Measurements from ENCODE around the gene FCMR.

FCMR gene

DNA sequence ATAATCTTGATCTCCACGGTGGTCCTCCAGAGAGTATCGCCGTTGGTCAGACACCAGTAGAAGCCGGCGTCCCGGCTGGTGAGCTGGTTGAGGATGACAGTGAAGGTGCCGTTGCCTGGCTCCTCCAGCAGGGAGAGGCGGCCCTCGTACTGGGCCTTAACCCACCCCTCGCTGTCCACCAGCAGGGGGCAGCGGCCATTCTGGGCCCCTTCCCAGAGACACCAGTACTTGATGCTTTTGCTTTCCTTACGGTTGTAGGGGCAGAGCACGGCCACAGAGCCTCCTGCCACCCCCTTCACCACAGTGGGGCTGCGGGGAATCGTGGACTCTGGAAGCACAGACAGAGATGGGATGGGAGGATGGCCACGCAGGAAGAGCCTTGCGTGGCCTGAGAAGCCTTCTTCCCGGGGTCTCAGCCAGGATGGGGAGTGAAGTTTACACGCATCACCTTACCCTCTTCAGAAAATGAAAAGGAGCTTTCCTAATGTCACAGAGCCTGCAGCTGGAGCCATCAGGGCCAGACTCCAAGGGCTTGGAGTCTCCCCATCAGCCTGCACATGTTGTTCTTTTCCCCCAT, 13.8 kb upstream of the FCMR start:
- no peaks in the 10 kb centered on the region for H3K27me3 ChIP-seq (ENCODE audit: insufficient read depth, low read length)

DNA sequence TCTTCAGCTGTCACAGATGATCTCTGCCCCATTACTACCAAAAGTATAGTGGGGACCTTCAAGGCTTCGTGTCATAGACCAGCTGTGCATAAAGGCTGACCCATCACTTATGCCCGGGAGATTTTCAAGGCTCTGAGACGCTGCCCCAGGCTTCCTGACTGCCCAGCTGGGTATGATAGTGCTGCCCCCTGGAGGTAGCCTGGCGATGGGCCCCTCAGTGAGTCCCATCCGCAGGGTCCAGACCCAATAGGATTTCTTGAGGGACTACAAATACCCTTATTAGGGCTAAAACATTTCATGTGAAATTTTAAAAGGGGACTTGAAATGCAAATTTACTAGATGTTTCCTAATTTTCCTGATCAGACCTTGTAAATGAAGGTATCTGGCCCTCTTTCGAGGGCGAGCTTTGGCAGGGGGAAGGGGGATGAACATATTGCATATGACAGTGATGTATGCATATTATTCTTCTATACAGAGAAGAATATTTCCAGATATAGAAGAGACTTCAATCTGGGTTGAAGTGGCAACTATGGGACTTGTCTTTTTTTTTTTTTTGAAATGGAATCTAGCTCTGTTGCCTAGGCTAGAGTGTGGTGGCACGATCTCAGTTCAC, 11.7 kb upstream of the FCMR start:
- H3F3A ChIP-seq (ENCODE audit: insufficient read depth, low read length): no peaks in the 10 kb centered on the region
- no peaks in the 10 kb centered on the region for H4K20me1 ChIP-seq (ENCODE audit: insufficient read depth, low read length)
- H3K9ac ChIP-seq (ENCODE audit: low read length): no peak overlapping the region
- TF ChIP-seq EZH2 (IDR thresholded peaks at IDR 0.05; ENCODE audit: borderline replicate concordance, low read length) (no peak), CTCF (IDR thresholded peaks at IDR 0.05; ENCODE audit: low read length) (peak; percentile 93)
- no peaks in the 10 kb centered on the region for H3K9me3 ChIP-seq (ENCODE audit: low read length)
- H3K4me2 ChIP-seq (ENCODE audit: low read length): no peak overlapping the region
- no peak overlapping the region for H3K4me3 ChIP-seq (ENCODE audit: low read depth, low read length, poor library complexity, severe bottlenecking)
- H3K9me2 ChIP-seq (ENCODE audit: low read depth, low read length): no peaks in the 10 kb centered on the region
- no peaks in the 10 kb centered on the region for H3K36me3 ChIP-seq (ENCODE audit: insufficient read depth, low read length)
- no peak overlapping the region for H3K27ac ChIP-seq (ENCODE audit: low read depth, low read length, poor library complexity, severe bottlenecking)
- no peak overlapping the region for H2AFZ ChIP-seq (ENCODE audit: low read length)
- no peaks in the 10 kb centered on the region for H3K27me3 ChIP-seq (ENCODE audit: insufficient read depth, low read length)
- H3K79me2 ChIP-seq (ENCODE audit: insufficient read depth, low read length): no peaks in the 10 kb centered on the region
- peaks cover 16% of the 10 kb centered on the region for H3K4me1 ChIP-seq (ENCODE audit: insufficient read depth, low read length, severe bottlenecking)

More for the DNA sequence above, 13.8 kb upstream of the FCMR start:
- no peaks in the 10 kb centered on the region for H4K20me1 ChIP-seq (ENCODE audit: insufficient read depth, low read length)
- no peaks in the 10 kb centered on the region for H3K9me2 ChIP-seq (ENCODE audit: low read depth, low read length)
- no peaks in the 10 kb centered on the region for H3F3A ChIP-seq (ENCODE audit: insufficient read depth, low read length)
- H3K4me3 ChIP-seq (ENCODE audit: low read depth, low read length, poor library complexity, severe bottlenecking): no peak overlapping the region
- no peaks in the 10 kb centered on the region for H3K79me2 ChIP-seq (ENCODE audit: insufficient read depth, low read length)
- TF ChIP-seq EZH2 (IDR thresholded peaks at IDR 0.05; ENCODE audit: borderline replicate concordance, low read length): no peak
- peak; percentile 49; the same call in 1 of the 2 replicates for TF ChIP-seq CTCF (IDR thresholded peaks at IDR 0.05; ENCODE audit: low read length)
- H3K36me3 ChIP-seq (ENCODE audit: insufficient read depth, low read length): no peaks in the 10 kb centered on the region
- H3K4me2 ChIP-seq (ENCODE audit: low read length): no peak overlapping the region
- H3K9me3 ChIP-seq (ENCODE audit: low read length): no peaks in the 10 kb centered on the region
- no peak overlapping the region for H3K9ac ChIP-seq (ENCODE audit: low read length)
- no peak overlapping the region for H3K27ac ChIP-seq (ENCODE audit: low read depth, low read length, poor library complexity, severe bottlenecking)
- H2AFZ ChIP-seq (ENCODE audit: low read length): no peak overlapping the region
- H3K4me1 ChIP-seq (ENCODE audit: insufficient read depth, low read length, severe bottlenecking): peaks cover 4% of the 10 kb centered on the region

DNA sequence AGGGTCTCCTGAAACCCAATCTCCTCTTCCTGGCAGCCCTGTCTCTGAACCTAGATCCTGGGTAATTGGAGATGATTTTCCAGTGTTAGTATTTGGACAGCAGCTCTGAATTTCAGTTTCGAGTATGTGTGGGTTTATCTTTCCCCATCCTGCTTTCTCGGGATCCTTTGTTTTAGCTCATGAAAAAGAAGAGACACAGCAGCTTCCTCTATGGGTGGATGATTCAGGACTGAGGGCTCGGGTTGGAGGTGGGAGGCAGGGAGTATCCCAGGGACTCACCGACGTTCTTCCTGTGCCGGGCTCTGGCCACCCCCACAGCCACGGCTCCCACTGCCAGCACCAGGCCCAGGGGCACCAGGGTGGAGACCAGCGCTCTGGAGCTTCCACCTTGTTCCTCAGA, 10.4 kb upstream of the FCMR start:
- Histone ChIP-seq H3K4me3 (ENCODE audit: low read depth, low read length, poor library complexity, severe bottlenecking) (no peak overlapping the region), H3K9me2 (ENCODE audit: low read depth, low read length) (no peaks in the 10 kb centered on the region), H3K4me1 (ENCODE audit: insufficient read depth, low read length, severe bottlenecking) (peaks cover 16% of the 10 kb centered on the region), H3K36me3 (ENCODE audit: insufficient read depth, low read length) (no peaks in the 10 kb centered on the region), H3K4me2 (ENCODE audit: low read length) (no peak overlapping the region), H3K9ac (ENCODE audit: low read length) (no peak overlapping the region), H3K27ac (ENCODE audit: low read depth, low read length, poor library complexity, severe bottlenecking) (no peak overlapping the region), H3K9me3 (ENCODE audit: low read length) (no peaks in the 10 kb centered on the region), H2AFZ (ENCODE audit: low read length) (no peak overlapping the region), H3K27me3 (ENCODE audit: insufficient read depth, low read length) (no peaks in the 10 kb centered on the region), H3K79me2 (ENCODE audit: insufficient read depth, low read length) (no peaks in the 10 kb centered on the region), H4K20me1 (ENCODE audit: insufficient read depth, low read length) (no peaks in the 10 kb centered on the region), H3F3A (ENCODE audit: insufficient read depth, low read length) (no peaks in the 10 kb centered on the region)
- TF ChIP-seq CTCF (IDR thresholded peaks at IDR 0.05; ENCODE audit: low read length) (no peak), EZH2 (IDR thresholded peaks at IDR 0.05; ENCODE audit: borderline replicate concordance, low read length) (no peak)

Data from OCI-LY1 (cell line).